ENCODE results near the gene ARHGEF37. TPM values are rescaled to one million over a fixed set of nuclear protein-coding genes. Genes with fewer than 3 reads are reported as not detected.

The ARHGEF37 gene
- total and polyA plus RNA-seq, 9 of the 15 experiments (the other 6 are each of a cell fraction or from before 2014, with no cell fraction given), result 0.01 to 0.27 (median 0.05) TPM

DNA sequence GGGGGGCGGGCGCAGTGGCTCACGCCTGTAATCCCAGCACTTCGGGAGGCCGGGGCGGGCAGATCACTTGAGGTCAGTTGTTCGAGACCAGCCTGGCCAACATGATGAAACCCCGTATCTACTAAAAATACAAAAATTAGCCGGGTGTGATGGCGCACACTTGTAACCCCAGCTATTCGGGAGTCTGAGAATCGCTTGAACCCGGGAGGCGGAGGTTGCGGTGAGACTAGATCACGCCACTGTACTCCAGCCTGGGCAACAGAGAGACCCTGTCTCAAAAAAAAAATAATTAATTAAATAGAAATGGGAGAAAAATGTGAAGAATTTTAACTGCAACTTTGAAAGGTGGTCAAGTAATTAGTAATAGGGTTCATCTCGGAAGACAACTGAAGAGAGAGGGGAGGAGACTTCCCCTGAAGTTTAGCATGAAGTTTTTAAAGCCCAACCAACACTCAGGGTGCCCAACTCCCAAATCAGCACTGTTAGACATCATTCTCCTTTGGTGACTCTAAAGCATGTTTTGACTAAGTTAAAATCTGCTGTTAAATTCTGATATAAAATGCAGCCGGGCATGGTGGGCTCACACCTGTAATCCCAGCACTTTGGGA, 28.6 kb upstream of the ARHGEF37 start:
- H3K4me2 ChIP-seq (ENCODE audit: insufficient read depth, low read length), result peak overlapping the region; percentile 59
- H3K36me3 ChIP-seq (ENCODE audit: control insufficient read depth, insufficient read depth, low read length), result peaks cover 29% of the 10 kb centered on the region
- DNase-seq (ENCODE audit: extremely low read depth in 1 of 4, low spot score in 3 of 4) (peak in 1 of 4 experiments; percentile 29), FAIRE-seq (no peak), ATAC-seq (no peak)
- peaks cover 45% of the 10 kb centered on the region for H3K79me2 ChIP-seq (ENCODE audit: control insufficient read depth, insufficient read depth, low read length)
- H4K20me1 ChIP-seq (replicated peaks; ENCODE audit: control insufficient read depth, insufficient read depth, low read length), result 0 out of 2 replicates have a peak, but pooled peaks cover 8% of the 10 kb centered on the region
- H3K9ac ChIP-seq (ENCODE audit: insufficient read depth in 1 of 2, low read depth in 2 of 2, low read length in 2 of 2), result peak overlapping the region; percentile 38 to 98; a peak in 3 of 4 replicates
- intact Hi-C loops (cut with micrococcal nuclease) (no loop called here), in situ Hi-C loops (cut with MboI) (loop anchor here (5.0 to 25.0 kb wide), 3 partner anchors 110 to 415 kb away; partner anchors contain the start of gene ABLIM3)
- peak overlapping the region; percentile 30 for H2AFZ ChIP-seq (ENCODE audit: low read depth, low read length)
- CTCF ChIA-PET (ENCODE audit: low intra/inter-chr PET ratio), result interaction anchor here (0.7 to 2.3 kb wide), 4 partner anchors 106 to 277 kb away, joined by 3 to 19 read pairs (median 4); no protein-coding TSS in a partner anchor
- H3K9me3 ChIP-seq (replicated peaks; ENCODE audit: control insufficient read depth, insufficient read depth, low read depth, low read length), result no peaks in the 10 kb centered on the region
- no peaks in the 10 kb centered on the region for H3K27me3 ChIP-seq (ENCODE audit: control insufficient read depth in 2 of 2, insufficient read depth in 2 of 2, low read length in 2 of 2)
- 22% methylated on average over 18 of the region's 18 CpGs for WGBS (ENCODE audit: insufficient coverage, low coverage, missing lambda C conversion rate)
- H3K9me1 ChIP-seq (ENCODE audit: control insufficient read depth, insufficient read depth, low read length), result no peaks in the 10 kb centered on the region
- H3K4me1 ChIP-seq (replicated peaks in 1 of 2; ENCODE audit: control insufficient read depth in 2 of 2, insufficient read depth in 2 of 2, low read length in 2 of 2), result peaks cover 4 to 15% of the 10 kb centered on the region in 2 experiments
- peak overlapping the region; percentile 97; the same call in 1 of the 2 replicates for H3K4me3 ChIP-seq
- peak overlapping the region; percentile 82 for H3K27ac ChIP-seq (ENCODE audit: extremely low read depth, low read depth, low read length)
- BruUV-seq (replicated peaks), result no TSS peak
- POLR2A ChIA-PET, result interaction anchor here (0.8 to 3.3 kb wide), 8 partner anchors 9 to 364 kb away, joined by 3 to 14 read pairs (median 6); no protein-coding TSS in a partner anchor
- TF ChIP-seq SRSF3 (IDR thresholded peaks at IDR 0.05; ENCODE audit: insufficient read depth, low read length) (no peak), MAFG (tag; conservative IDR thresholded peaks at IDR 0.05) (no peak), DPF2 (IDR thresholded peaks at IDR 0.05) (peak; percentile 51; the same call in 1 of the 2 replicates), LARP7 (IDR thresholded peaks at IDR 0.05) (0 out of 2 replicates have a peak, but pooled peaks have one; percentile 49), CEBPG (CRISPR knock-in tag; IDR thresholded peaks at IDR 0.05) (peak; percentile 39; the same call in 1 of the 2 replicates), CEBPG (tag; conservative IDR thresholded peaks at IDR 0.05 in 1 of 2, IDR thresholded peaks at IDR 0.05 in 1 of 2) (peak; percentile 34 to 44; a peak in 2 of 4 replicates), POU5F1 (IDR thresholded peaks at IDR 0.05; ENCODE audit: borderline replicate concordance, low read depth, low read length, partially characterized antibody) (no peak), TFAM (CRISPR knock-in tag; conservative IDR thresholded peaks at IDR 0.05) (no peak), CEBPB (tag; IDR thresholded peaks at IDR 0.05) (0 out of 2 replicates have a peak, but pooled peaks have one; percentile 19), HNRNPLL (IDR thresholded peaks at IDR 0.05; ENCODE audit: low read depth, low read length, poor library complexity, severe bottlenecking) (no peak), DMBX1 (CRISPR knock-in tag; IDR thresholded peaks at IDR 0.05; ENCODE audit: borderline replicate concordance) (peak; percentile 37; the same call in 1 of the 2 replicates), ADNP (tag; IDR thresholded peaks at IDR 0.05) (no peak), BRD9 (IDR thresholded peaks at IDR 0.05; ENCODE audit: low read depth, partially characterized antibody) (peak; percentile 34), MIER1 (IDR thresholded peaks at IDR 0.05; ENCODE audit: low read depth) (0 out of 2 replicates have a peak, but pooled peaks have one; percentile 9), GABPA (tag; conservative IDR thresholded peaks at IDR 0.05; ENCODE audit: low read depth) (no peak), XRCC4 (IDR thresholded peaks at IDR 0.05; ENCODE audit: extremely low read depth, insufficient read depth, insufficient read length) (no peak), MAZ (CRISPR knock-in tag; conservative IDR thresholded peaks at IDR 0.05 in 1 of 2, IDR thresholded peaks at IDR 0.05 in 1 of 2) (0 out of 4 replicates have a peak, but pooled peaks of 1 of the 2 experiments have one; percentile 27), SIRT6 (IDR thresholded peaks at IDR 0.05; ENCODE audit: low read depth, low read length) (no peak), DACH1 (IDR thresholded peaks at IDR 0.05; ENCODE audit: partially characterized antibody) (no peak), SMARCE1 (IDR thresholded peaks at IDR 0.05) (peak; percentile 36)
- TF ChIP-seq, protein P1, sequence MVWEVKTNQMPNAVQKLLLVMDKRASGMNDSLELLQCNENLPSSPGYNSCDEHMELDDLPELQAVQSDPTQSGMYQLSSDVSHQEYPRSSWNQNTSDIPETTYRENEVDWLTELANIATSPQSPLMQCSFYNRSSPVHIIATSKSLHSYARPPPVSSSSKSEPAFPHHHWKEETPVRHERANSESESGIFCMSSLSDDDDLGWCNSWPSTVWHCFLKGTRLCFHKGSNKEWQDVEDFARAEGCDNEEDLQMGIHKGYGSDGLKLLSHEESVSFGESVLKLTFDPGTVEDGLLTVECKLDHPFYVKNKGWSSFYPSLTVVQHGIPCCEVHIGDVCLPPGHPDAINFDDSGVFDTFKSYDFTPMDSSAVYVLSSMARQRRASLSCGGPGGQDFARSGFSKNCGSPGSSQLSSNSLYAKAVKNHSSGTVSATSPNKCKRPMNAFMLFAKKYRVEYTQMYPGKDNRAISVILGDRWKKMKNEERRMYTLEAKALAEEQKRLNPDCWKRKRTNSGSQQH (CRISPR knock-in tag; IDR thresholded peaks at IDR 0.05), result no peak

Data from K562 (cell line).